Gastrocnemius medialis (tissue), 4 donors: ENCODE results near the gene MOSMO.

Experiments
- POLR2A ChIP-seq, 2 donors: fragments of 450-650 bp; IDR thresholded peaks; one replicate each; pipeline ENCODE4 v1.6.1; 2017; ENCODE audit warnings: antibody characterized with exemption in 2 of 2, mild to moderate bottlenecking in 2 of 2, moderate library complexity in 2 of 2
- TF ChIP-seq, protein P1 (sequence below), 5 experiments: fragments of 450-650 bp in 3 of 5; fragments of 200-600 bp in 2 of 5; sonication (generic) in 2 of 5; IDR thresholded peaks in 4 of 5; conservative IDR thresholded peaks in 1 of 5; 1 replicate in 4 of 5; 2 replicates in 1 of 5; pipeline ENCODE4 v1.5.1; 2016 to 2019; ENCODE audit warnings: antibody characterized with exemption in 5 of 5, mild to moderate bottlenecking in 3 of 5, moderate library complexity in 3 of 5

DNA sequence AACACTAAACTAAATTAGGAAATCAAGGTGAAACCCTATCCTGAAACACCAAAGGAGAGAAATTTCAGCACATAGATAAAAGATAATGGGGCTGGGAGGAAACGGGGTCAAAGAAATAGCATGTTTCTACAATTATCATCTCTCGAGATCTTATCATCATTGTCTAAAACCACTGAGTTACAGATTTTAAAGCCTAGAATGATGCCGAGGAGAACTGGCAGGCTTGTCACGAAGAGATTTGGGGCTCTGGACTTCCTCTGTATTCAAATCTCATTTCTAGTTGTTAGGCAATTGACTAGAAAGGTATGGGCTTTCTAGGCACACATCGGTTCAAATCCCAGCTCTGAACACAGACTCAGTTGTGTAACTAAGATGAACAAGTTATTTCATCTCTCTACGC is 16.3 kb upstream of the MOSMO start:
- TF ChIP-seq, protein P1, sequence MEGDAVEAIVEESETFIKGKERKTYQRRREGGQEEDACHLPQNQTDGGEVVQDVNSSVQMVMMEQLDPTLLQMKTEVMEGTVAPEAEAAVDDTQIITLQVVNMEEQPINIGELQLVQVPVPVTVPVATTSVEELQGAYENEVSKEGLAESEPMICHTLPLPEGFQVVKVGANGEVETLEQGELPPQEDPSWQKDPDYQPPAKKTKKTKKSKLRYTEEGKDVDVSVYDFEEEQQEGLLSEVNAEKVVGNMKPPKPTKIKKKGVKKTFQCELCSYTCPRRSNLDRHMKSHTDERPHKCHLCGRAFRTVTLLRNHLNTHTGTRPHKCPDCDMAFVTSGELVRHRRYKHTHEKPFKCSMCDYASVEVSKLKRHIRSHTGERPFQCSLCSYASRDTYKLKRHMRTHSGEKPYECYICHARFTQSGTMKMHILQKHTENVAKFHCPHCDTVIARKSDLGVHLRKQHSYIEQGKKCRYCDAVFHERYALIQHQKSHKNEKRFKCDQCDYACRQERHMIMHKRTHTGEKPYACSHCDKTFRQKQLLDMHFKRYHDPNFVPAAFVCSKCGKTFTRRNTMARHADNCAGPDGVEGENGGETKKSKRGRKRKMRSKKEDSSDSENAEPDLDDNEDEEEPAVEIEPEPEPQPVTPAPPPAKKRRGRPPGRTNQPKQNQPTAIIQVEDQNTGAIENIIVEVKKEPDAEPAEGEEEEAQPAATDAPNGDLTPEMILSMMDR (IDR thresholded peaks at IDR 0.05 in 4 of 5, conservative IDR thresholded peaks at IDR 0.05 in 1 of 5): no peak
- TF ChIP-seq POLR2A (IDR thresholded peaks at IDR 0.05): no peak
